Myocyte (in vitro differentiated cells): ENCODE results near the gene ME2. TPM values are rescaled to one million over a fixed set of nuclear protein-coding genes. Genes with fewer than 3 reads are reported as not detected.
"Not testable (repeated sequence)": the region's sequence is repeated elsewhere in the genome, so short reads cannot be mapped to it uniquely, and the experiment has no call there.

ENCODE experiments used
- DNase-seq: peaks from one replicate; pipeline ENCODE4 v3.0.0-alpha.2; 2012; ENCODE audit warnings: low read depth
- total RNA-seq: library from RNA; depleted of rRNA; stranded (reverse); fragments of >200 nt; gene quantifications from 2 replicates; pipeline ENCODE4 v1.2.3, GENCODE V29; 2014

Gene ME2
- total RNA-seq, 1 donor from 2014 or later = 21.8 TPM

DNA sequence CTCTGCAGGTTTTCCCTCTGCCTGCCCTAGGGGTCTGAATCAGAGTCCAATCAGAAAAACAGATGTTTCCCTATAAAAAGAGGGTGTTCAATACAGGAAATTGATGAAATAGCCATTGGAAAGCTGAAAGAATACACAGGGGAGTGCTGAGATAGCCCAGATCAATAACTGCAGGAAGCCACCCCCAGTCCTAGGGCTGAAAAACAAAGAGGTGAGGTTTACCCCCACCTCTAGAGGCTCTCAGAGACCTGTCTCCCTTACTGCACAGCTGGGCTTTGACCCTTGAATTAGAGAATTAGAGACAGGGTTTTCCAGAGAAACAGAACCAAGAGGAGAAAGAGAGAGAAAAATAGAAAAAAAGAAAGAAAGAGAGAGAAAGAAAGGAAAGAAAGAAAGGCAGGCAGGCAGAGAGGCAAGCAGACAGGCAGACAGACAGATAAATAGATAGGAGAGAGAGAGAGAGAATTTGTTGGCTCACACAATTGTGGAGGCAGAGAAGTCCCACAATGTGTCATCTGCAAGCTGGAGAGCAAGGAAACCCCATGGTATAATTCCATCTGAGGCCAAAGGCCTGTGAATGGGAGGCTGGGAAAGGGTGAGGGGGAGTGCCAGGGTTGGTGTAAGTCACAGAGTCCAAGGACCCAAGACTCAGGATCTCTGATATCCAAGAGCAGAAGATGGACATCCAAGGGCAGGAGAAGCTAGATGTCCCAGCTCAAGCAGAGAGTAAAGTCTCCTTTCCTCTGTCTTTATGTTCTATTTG, 18.9 kb upstream of the ME2 start:
- no peak for DNase-seq

GRCh38 chr18:50861617-50862016, 17.3 kb upstream of the ME2 start:
- no peak for DNase-seq

GRCh38 chr18:50862401-50862800, 16.5 kb upstream of the ME2 start:
- no peak for DNase-seq

DNA sequence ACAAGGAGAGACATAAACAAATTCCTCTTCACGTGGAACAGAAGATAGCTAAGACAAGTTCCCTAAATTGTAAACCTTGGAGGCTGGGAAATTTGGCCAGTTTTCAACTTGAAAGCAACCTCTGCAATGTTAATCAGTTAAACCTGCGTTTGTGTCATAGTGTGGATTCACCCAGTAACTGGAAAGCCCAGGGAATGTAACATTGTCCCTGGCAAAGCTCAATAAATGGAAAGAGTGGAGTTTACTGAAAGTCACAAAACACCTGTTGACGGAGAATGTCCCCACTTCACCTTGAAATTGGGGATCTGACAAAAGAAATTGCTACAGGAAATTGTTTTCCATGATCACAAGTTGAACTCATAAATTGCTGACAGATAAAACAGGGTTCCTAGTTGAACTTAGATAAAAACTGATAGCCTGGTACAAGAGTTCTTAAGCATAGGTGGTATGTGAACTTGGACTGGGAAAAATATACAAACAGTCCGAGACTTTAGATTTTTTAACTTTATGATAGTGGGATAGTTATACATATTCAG, 15.0 kb upstream of the ME2 start:
- no peak for DNase-seq

- DNase-seq = no peak
Measured at GRCh38 chr18:50866765-50867164, 12.2 kb upstream of the ME2 start.

DNA sequence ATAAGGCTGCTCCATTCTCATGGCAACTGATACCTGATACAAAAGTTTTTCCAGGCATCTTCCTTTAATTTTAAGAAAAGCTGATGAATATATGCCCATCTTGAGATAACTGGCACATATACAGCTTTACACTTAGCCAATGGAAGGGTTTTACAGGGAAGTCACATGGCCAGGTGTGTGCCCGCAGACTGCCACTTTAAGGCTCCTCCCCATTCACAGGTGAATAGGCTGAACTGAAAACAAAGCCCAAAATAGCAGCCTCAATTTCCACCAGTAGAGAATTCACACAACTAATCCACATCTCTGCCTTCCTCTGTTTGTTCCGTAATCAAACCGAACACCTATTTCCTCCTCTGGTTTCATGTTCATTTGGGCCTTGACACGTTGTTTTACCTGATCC, 9.8 kb upstream of the ME2 start:
- DNase-seq = no peak

DNA sequence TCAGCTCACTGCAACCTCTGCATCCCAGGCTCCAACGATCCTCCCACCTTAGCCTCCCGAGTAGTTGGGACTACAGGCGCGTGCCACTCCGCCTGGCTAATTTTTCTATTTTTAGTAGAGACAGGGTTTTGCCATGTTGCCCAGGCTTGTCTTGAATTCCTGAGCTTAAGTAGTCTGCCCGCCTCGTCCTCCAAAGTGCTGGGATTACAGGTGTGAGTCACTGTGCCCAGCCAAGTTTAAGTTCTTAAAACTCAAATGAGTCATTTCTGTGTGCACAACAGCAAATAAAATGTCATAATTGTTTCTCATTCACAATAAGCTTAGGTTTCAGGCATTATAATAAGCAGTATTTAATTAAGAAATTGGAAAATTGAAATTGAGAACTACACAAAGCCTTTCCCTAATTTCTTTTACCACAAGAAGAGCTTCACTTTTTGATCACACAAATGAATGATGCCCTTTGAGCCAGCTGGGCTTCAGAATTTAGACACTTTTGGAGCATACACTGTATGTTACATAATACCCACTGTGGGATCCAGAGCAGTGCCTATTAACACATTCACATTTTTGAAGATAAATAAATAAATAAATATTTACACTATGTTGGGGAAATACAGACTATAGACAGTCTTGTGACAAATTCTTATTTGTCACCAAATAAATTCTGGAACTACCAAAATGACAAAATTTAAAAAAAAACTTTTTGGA, 8.6 kb upstream of the ME2 start:
- peak; percentile 61 for DNase-seq

- DNase-seq = no peak
Measured at GRCh38 chr18:50871846-50872245, 7.1 kb upstream of the ME2 start.

- DNase-seq = no peak
Measured at GRCh38 chr18:50875966-50876536, 2.9 kb upstream of the ME2 start.

DNA sequence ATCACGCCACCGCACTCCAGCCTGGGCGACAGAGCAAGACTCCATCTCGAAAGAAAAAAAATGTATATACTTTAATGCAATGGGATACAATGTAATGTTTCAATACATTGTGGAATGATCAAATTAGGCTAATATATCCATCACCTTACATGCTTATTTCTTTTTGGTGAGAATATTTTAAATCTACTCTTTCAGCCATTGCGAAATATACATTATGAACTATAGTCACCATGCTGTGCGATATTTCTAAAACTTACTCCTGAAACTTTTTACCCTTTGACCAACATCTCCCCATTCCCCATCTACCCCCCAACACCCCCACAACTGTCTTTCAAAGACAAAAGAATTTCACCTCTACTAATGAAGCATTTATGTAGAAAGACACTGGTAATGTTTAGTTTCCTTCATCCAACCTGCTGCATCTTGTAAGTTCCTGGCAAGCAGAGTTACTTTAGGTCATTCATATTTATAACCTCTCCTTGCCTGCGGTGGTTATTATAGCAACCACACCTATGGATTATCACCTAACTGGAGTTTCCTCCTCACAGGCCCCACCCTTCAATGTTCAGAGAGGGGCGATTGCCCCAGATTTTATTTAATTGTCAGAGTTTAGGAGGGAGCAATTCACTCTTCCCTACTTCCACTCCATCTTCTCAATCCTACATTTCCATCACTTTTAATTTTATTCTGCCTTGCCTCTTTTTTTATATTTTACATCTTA, 1.2 kb upstream of the ME2 start:
- DNase-seq = no peak

DNA sequence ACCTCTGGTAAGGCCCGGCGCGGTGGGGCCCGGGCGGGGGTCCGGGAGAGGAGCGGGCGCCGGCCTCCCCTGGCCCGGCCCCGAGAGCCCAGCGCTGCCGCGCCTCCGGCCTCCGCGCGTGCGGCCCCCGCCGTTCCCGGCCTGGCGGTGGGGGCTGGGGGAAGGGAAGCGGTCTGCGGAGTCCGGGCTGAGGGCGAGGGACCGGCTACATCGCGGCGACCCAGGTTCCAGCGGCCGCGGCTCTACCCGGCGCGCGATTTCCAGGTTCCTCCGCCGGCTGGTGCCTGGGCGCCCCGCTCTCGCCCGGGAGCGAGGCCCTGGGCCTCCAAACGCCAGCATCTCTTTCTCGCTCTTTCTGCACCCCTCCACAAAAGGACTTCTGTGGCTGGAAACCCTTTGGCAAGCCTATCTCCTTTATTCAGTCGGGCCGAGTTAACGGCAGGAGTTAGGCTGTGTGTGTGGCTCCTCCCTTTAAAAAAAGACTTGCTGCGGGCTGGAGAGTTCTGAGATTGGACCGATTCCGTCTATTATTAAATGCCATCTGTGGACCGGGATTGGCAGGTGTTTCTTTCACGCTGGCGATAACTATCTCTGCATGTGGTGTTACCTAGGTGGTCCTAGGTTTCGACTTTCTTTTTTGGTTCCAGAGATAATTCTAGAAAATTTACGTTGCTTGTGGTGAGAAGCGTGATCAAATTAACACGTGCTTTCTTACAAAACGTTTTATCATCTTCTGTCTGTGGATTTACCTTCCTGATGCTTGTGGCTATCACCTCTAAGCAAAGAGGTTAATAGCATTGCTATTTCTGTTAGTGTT, 592 bp downstream of the ME2 start:
- peak; percentile 50 for DNase-seq

DNA sequence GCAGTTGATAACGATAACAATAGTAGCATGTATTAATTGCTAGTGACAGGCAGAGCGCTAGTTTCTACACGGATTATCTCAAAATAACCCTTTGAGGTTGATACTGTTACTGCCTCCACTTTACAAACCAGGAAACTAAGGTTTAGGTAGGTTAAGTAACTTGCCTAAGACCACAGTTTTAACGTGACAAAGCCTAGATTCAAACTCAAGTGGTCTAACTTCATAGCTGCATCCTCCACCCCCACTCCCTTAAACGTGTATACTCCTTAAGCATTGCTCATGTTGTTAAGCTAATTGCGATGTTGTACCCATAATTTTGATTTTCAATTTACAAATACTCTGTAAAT, 1.2 kb downstream of the ME2 start:
- DNase-seq = no peak

DNA sequence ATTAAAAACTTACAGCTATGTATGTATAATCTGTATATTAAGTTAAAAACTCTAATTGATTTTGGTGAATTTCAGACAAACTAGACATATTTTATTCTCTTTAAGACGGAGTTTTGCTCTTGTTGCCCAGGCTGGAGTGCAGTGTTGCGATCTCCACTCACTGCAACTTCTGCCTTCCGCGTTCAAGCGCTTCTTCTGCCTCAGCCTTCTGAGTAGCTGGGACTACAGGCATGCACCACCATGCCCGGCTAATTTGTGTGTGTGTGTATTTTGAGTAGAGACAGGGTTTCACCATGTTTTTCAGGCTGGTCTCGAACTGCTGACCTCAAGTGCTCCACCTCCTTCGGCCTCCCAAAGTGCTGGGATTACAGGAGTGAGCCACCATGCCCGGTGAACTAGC, 2.0 kb downstream of the ME2 start:
- not testable (repeated sequence) for DNase-seq

DNA sequence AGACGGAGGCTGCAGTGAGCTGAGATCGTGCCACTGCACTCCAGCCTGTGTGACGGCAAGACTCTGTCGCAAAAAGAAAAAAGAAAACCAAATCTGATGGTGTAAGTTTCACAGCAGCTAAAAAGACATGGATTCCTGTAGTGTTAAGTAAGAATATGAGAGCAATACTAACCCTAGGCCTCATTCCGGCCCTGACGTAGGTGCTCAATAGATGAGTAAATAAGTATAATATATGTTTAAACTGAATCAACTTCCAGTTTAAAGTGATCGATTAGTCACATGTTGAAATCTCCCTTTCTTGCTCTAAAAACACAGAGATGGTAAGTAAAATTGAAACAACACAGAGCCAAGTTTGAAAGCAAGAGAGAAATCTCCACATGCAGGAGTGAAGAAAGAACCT, 8.0 kb downstream of the ME2 start:
- DNase-seq = no peak

- DNase-seq = no peak
Measured at GRCh38 chr18:50895350-50896045, 16.6 kb downstream of the ME2 start.

DNA sequence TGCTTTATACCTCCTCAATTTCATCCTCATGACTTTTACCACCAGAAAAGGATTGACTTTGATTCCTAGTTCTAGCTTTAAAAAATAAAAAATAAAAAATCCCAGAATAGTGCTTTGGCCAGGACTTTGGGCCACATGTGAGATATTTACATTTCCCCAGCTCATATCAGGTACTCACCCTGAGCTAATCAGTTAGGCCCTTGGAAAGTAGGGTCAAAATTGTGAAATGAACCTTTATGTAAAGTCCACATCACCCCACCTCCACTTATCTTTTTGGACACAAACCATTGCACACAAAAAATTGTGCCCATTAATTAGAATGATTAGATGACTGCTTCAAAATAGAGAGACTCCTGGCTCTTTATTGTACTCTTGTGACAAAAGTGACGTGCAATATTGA, 17.2 kb downstream of the ME2 start:
- DNase-seq = no peak

GRCh38 chr18:50898919-50899318, 20.0 kb downstream of the ME2 start:
- DNase-seq = no peak

DNA sequence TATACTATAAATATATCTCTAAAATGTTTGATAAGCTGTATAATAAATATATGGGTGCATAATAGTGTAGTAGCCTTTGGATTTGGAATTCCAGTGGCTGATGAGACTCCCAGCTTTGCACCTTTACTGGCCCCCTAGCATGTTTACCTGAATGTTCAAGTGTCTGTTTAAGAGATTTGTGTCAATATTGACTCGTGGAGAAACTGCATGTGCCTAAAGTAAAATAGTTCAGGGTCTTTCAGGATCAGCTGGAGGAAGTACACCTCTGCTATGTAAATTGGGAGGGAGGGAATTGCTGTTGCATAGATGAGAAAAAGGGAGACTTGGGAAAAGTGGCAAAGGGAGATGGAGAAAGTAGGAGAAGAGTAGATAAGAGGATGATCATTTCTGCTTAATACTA, 23.9 kb downstream of the ME2 start:
- DNase-seq = no peak

- DNase-seq = no peak
Measured at GRCh38 chr18:50906843-50907242, 27.9 kb downstream of the ME2 start.

DNA sequence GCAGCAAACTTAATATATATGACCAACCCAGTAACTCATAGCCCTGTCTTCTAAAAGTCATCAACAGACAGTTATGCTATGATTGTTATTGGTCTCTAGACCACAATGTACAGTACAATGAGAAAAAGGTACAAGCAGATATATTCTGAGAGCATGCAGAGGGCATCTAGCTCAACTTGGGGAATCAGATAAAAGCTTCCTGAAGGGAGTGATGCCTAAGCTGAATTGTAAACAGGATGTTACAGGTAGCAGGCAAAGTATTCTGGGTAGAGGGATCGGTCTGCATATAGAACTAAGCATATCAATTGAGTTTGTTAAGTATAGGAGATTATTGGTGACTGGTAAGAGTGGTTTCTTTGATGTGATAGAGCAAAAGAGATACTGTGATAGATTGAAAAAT, 30.3 kb downstream of the ME2 start:
- no peak for DNase-seq
